Testis (tissue), 3 donors: ENCODE data around the gene ST8SIA6. TPM values are rescaled to one million over a fixed set of nuclear protein-coding genes. Genes with fewer than 3 reads are reported as not detected.

ENCODE experiments used
- DNase-seq: peaks from one replicate; pipeline ENCODE4 v3.0.0-alpha.2; 2019
- H3K27ac ChIP-seq, 2 donors: fragments of 200-600 bp; sonication (generic); one replicate each; pipeline ENCODE4 v1.5.1; 2019
- H3K27me3 ChIP-seq: fragments of 200-600 bp; sonication (generic); one replicate; pipeline ENCODE4 v1.5.1; 2019
- H3K36me3 ChIP-seq: fragments of 200-600 bp; sonication (generic); one replicate; pipeline ENCODE4 v1.5.1; 2017; ENCODE audit warnings: low read depth; ENCODE audit errors: missing control alignments
- H3K4me1 ChIP-seq: fragments of 200-600 bp; sonication (generic); one replicate; pipeline ENCODE4 v1.5.1; 2019
- H3K4me3 ChIP-seq, 2 donors: fragments of 200-600 bp; sonication (generic); one replicate each; pipeline ENCODE4 v1.5.1; 2017 to 2019
- H3K9me3 ChIP-seq: fragments of 200-600 bp; sonication (generic); one replicate; pipeline ENCODE4 v1.5.1; 2017
- CTCF ChIP-seq, 3 experiments: fragments of 450-650 bp in 2 of 3; fragments of 200-600 bp in 1 of 3; sonication (generic) in 1 of 3; IDR thresholded peaks; one replicate each; pipeline ENCODE4 v1.5.1; 2016 to 2019; ENCODE audit warnings: antibody characterized with exemption in 3 of 3, mild to moderate bottlenecking in 2 of 3, moderate library complexity in 1 of 3
- POLR2A ChIP-seq: fragments of 450-650 bp; IDR thresholded peaks from one replicate; pipeline ENCODE4 v1.6.1; 2017; ENCODE audit warnings: antibody characterized with exemption, mild to moderate bottlenecking, moderate library complexity
- WGBS, 2 donors: methylation state at CpG; one replicate each; pipeline ENCODE4 v1.1.5; 2018; 5-methylcytosine and 5-hydroxymethylcytosine counted together
- intact Hi-C: fragments of 100-400 bp; cut with DNase I; formaldehyde crosslinking; loops from one replicate; pipeline ENCODE4 v1.15.1; 2023; ENCODE audit warnings: low total_unique reads
- polyA plus RNA-seq: library from polyadenylated mRNA; stranded (reverse); fragments of 350-450 nt; fragmentation: Illumina TruSeq; extraction: RNeasy Lipid Tissue Mini Kit (QIAGEN cat#74804); gene quantifications from one replicate; pipeline ENCODE4 v1.2.3, GENCODE V29; 2014; ENCODE audit warnings: low read depth, low replicate concordance; ENCODE audit not compliant: insufficient read depth
- total RNA-seq, 2 donors: library from RNA; depleted of rRNA; stranded (reverse); fragments of >200 nt; gene quantifications; one replicate each; pipeline ENCODE4 v1.2.3, GENCODE V29; 2016

The ST8SIA6 gene
- total and polyA plus RNA-seq, 3 donors from 2014 or later, result 0.84 to 1.6 (median 0.87) TPM

DNA sequence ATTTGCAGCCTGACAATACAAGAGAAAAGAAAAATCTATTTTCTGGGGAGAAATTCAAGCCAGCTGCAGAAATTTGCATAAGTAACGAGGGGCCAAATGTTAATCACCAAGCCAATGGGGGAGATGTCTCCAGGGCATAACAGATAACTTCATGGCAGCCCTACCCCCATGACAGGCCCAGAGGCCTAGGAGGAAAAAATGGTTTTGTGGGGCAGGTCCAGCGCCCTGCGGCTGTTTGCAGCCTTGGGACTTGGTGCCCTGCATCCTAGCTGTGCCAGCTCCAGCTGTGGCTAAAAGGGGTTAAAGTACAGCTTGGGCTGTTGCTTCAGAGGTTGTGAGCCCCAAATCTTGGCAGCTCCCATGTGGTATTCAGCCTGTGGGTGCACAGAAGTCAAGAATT, 172.1 kb downstream of the ST8SIA6 start:
- no peaks in the 10 kb centered on the region for H3K9me3 ChIP-seq

GRCh38 chr10:17278607-17279240, 175.7 kb downstream of the ST8SIA6 start:
- whole genome bisulfite sequencing, 2 donors, result 76 to 81% methylated on average over 4 of the region's 4 CpGs
- Histone ChIP-seq H3K27me3 (no peaks in the 10 kb centered on the region), H3K36me3 (no peaks in the 10 kb centered on the region), H3K9me3 (no peaks in the 10 kb centered on the region), H3K4me1 (no peaks in the 10 kb centered on the region), H3K27ac (no peak overlapping the region), H3K4me3 (no peak overlapping the region)
- intact Hi-C loops, result no loop called here
- TF ChIP-seq POLR2A, result no peak
- no peak for TF ChIP-seq CTCF (IDR thresholded peaks at IDR 0.05)
- DNase-seq, result no peak

More for the DNA sequence above, 172.1 kb downstream of the ST8SIA6 start:
- no peak for TF ChIP-seq CTCF (IDR thresholded peaks at IDR 0.05)
- TF ChIP-seq POLR2A, result no peak
- Histone ChIP-seq H3K4me1 (no peaks in the 10 kb centered on the region), H3K4me3 (no peak overlapping the region), H3K27ac (no peak overlapping the region), H3K36me3 (no peaks in the 10 kb centered on the region), H3K27me3 (no peaks in the 10 kb centered on the region)
- no peak for DNase-seq
- intact Hi-C loops, result no loop called here
- WGBS, 2 donors, result 91 to 95% methylated on average over 3 of the region's 3 CpGs

GRCh38 chr10:17276756-17277424, 177.5 kb downstream of the ST8SIA6 start:
- no peaks in the 10 kb centered on the region for H3K4me1 ChIP-seq
- H3K9me3 ChIP-seq, result no peaks in the 10 kb centered on the region
- no peaks in the 10 kb centered on the region for H3K27me3 ChIP-seq
- H3K36me3 ChIP-seq, result no peaks in the 10 kb centered on the region
- 82 to 89% methylated on average over 9 of the region's 9 CpGs for WGBS, 2 donors
- H3K27ac ChIP-seq, result no peak overlapping the region
- intact Hi-C loops, result no loop called here
- DNase-seq, result no peak
- no peak for TF ChIP-seq POLR2A
- TF ChIP-seq CTCF (IDR thresholded peaks at IDR 0.05), result no peak
- no peak overlapping the region for H3K4me3 ChIP-seq

GRCh38 chr10:17273403-17273802, 181.0 kb downstream of the ST8SIA6 start:
- WGBS, 2 donors, result 69 to 85% methylated on average over 2 of the region's 2 CpGs
- no peak for DNase-seq
- TF ChIP-seq CTCF (IDR thresholded peaks at IDR 0.05) (no peak), POLR2A (no peak)

More at GRCh38 chr10:17273403-17273802, 181.0 kb downstream of the ST8SIA6 start:
- H3K4me3 ChIP-seq, result no peak overlapping the region
- intact Hi-C loops, result no loop called here
- H3K36me3 ChIP-seq, result no peaks in the 10 kb centered on the region
- no peaks in the 10 kb centered on the region for H3K9me3 ChIP-seq
- no peak overlapping the region for H3K27ac ChIP-seq
- H3K27me3 ChIP-seq, result no peaks in the 10 kb centered on the region
- no peaks in the 10 kb centered on the region for H3K4me1 ChIP-seq
